Measurements from ENCODE around the gene MTA1.

MTA1 gene

GRCh38 chr14:105383083-105383730 is 36.4 kb upstream of the MTA1 start:
- TF ChIP-seq GATA1 (IDR thresholded peaks at IDR 0.05; ENCODE audit: low read depth, low read length) = no peak
- no peak for TF ChIP-seq POLR2A (IDR thresholded peaks at IDR 0.05; ENCODE audit: low read length)
- DNase-seq = no peak

- no peak for TF ChIP-seq POLR2A (IDR thresholded peaks at IDR 0.05; ENCODE audit: low read length)
- TF ChIP-seq GATA1 (IDR thresholded peaks at IDR 0.05; ENCODE audit: low read depth, low read length) = no peak
- DNase-seq = no peak
Measured at GRCh38 chr14:105384041-105384557, 35.5 kb upstream of the MTA1 start.

- TF ChIP-seq GATA1 (IDR thresholded peaks at IDR 0.05; ENCODE audit: low read depth, low read length) (no peak), POLR2A (IDR thresholded peaks at IDR 0.05; ENCODE audit: low read length) (no peak)
- DNase-seq = no peak
Measured at GRCh38 chr14:105384605-105385321, 34.9 kb upstream of the MTA1 start.

- DNase-seq = no peak
- no peak for TF ChIP-seq POLR2A (IDR thresholded peaks at IDR 0.05; ENCODE audit: low read length)
- TF ChIP-seq GATA1 (IDR thresholded peaks at IDR 0.05; ENCODE audit: low read depth, low read length) = no peak
Measured at GRCh38 chr14:105385322-105385637, 34.3 kb upstream of the MTA1 start.

- no peak for DNase-seq
- TF ChIP-seq GATA1 (IDR thresholded peaks at IDR 0.05; ENCODE audit: low read depth, low read length) (no peak), POLR2A (IDR thresholded peaks at IDR 0.05; ENCODE audit: low read length) (no peak)
Measured at GRCh38 chr14:105385698-105386365, 33.8 kb upstream of the MTA1 start.

DNA sequence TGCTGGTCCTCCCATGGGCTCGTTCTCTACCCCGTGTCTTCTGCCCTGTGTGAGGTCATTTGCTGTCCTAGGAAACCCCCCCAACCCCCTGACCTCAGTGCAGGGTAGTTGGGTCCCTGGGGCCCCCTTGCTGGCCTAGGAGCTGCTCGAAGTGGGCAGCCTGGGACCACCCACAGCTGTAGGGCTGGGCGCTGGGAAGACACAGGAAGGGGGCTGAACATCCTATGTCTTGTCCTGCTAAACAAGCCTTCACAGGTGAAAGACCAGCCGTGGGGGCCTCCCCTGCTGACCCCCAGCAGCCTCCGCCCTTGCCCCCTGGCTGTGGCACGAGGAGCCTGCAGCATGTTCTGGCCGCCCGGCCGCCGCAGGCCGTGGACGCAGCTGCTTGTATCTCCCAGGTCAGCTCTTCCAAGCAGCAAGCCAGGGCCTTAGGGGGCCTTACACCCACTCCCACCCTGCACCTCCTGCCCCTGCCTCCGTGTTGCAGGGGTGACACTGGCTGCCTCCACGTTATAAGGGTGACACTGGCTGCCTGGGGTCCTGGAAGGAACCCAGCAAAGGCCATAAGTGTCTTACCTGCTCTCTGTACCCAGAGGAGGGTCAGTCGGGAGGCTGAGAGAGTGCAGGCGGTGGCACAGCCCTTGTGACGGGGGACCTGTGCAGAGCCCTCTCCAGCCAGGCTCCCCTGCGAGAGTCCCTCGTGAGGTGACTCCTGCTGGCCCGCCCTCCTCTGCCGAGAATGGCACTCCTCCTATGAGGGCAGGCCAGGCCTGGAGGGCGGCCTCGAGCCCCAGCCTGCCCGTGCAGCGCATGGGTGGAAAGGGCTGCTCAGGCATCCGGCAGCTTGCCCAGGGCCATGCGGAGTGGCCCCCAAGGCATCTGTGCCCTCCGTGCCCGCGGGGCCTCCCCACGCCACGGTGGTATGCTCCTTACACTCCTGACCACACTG is 32.8 kb upstream of the MTA1 start:
- DNase-seq = no peak
- TF ChIP-seq POLR2A (IDR thresholded peaks at IDR 0.05; ENCODE audit: low read length) = no peak
- TF ChIP-seq GATA1 (IDR thresholded peaks at IDR 0.05; ENCODE audit: low read depth, low read length) = no peak

- no peak for TF ChIP-seq GATA1 (IDR thresholded peaks at IDR 0.05; ENCODE audit: low read depth, low read length)
- TF ChIP-seq POLR2A (IDR thresholded peaks at IDR 0.05; ENCODE audit: low read length) = no peak
- no peak for DNase-seq
Measured at GRCh38 chr14:105387530-105387922, 32.1 kb upstream of the MTA1 start.

DNA sequence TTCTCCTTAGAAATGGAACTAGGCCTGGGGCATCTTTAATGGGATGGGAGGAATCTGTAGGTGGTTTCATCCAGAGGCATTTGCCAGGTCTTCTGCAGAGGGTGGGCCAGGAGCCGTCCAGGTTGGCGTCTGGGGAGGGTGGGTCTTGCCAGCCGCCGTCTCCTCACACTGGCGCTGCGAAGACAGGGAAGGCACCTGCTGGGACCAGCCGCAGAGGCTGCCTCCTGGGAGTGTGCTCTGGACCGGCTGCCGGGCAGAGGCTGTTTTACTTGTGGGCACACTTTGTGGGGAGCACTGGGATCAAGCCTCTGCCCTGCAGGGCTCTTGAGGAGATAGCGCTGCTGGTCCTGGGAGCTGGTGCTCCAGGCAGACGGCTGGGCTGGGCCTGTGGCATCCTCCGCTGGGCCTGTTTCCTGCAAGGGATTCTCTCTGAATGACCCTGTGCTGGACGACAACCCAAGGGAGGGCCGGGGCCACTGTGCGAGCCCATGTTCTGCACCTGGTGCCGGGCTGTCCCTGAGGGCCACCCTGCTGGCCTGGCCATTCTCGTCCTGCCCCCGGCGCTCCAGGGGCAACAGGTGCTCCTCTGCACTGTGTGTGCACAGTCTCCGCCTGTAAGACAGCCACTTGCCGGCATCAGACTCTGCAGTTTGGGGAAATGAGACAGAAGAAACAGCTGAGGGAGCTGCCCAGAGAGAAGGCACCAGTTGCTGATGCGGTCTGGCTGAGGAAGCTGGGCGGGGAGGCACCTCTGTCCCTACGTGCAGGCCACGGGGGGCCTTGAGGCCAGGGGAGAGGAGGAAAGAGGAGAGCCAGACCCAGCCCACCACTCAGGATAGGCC is 31.3 kb upstream of the MTA1 start:
- TF ChIP-seq GATA1 (IDR thresholded peaks at IDR 0.05; ENCODE audit: low read depth, low read length) (no peak), POLR2A (IDR thresholded peaks at IDR 0.05; ENCODE audit: low read length) (no peak)
- no peak for DNase-seq

GRCh38 chr14:105388976-105389375 is 30.7 kb upstream of the MTA1 start:
- no peak for DNase-seq
- TF ChIP-seq GATA1 (IDR thresholded peaks at IDR 0.05; ENCODE audit: low read depth, low read length) (no peak), POLR2A (IDR thresholded peaks at IDR 0.05; ENCODE audit: low read length) (no peak)

- TF ChIP-seq POLR2A (IDR thresholded peaks at IDR 0.05; ENCODE audit: low read length) (no peak), GATA1 (IDR thresholded peaks at IDR 0.05; ENCODE audit: low read depth, low read length) (no peak)
- DNase-seq = no peak
Measured at GRCh38 chr14:105389534-105389933, 30.1 kb upstream of the MTA1 start.

- TF ChIP-seq GATA1 (IDR thresholded peaks at IDR 0.05; ENCODE audit: low read depth, low read length) (no peak), POLR2A (IDR thresholded peaks at IDR 0.05; ENCODE audit: low read length) (no peak)
- no peak for DNase-seq
Measured at GRCh38 chr14:105389976-105390848, 29.4 kb upstream of the MTA1 start.
